GM18507 (cell line): Measurements from ENCODE around the gene NCAN.

ENCODE experiments used
- DNase-seq: peaks from one replicate; pipeline ENCODE4 v3.0.0; 2011; ENCODE audit warnings: low read depth; ENCODE audit not compliant: insufficient read length; ENCODE audit errors: extremely low spot score
- FAIRE-seq: peaks from 2 replicates; lab custom pipeline; 2011; peaks lifted over from hg19 to GRCh38; lab: Jason Lieb, UNC

The NCAN gene

DNA sequence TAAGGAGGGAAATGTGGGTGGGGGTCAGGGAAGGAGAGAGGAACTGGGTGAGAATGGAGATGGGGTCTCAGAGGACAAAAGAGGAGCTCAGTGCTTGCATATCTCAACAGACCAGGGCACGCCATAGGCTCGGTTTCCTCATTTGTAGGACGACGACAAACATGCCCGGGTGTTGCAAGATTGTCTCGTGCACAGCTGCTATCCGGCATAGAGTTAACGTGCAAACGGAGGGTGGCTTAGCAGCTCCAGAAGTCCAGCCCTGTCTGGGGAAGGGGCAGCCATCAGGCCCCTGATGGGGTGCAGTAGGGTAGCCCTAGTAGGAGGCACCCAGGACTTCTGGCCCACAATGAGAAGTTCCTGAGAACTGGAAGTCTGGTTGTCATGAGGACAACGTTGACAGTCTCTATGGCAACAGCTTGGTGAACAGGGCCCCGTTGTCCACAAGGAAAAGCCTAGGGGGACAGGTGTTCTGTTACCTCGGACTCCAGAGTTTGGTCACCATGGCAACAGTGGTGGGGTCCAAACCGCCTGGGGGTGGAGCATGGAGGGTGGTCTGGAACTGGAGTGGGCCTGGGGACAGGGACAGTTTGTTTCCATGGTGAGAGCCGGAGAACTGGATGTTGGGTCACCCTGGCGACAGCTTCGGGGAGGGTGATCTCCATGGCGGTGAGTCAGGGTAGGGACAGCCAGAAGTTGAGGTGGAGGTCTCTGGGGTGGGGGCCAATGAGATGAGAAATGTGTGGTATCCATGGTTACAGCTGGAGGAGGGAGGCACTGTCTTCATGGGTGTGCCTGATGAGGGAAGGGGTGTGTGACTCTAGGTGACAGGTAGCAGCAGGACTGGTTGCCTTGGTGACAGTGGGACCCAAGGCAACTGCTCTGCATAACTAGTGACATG, 44.6 kb downstream of the NCAN start:
- FAIRE-seq (no peak), DNase-seq (no peak)

DNA sequence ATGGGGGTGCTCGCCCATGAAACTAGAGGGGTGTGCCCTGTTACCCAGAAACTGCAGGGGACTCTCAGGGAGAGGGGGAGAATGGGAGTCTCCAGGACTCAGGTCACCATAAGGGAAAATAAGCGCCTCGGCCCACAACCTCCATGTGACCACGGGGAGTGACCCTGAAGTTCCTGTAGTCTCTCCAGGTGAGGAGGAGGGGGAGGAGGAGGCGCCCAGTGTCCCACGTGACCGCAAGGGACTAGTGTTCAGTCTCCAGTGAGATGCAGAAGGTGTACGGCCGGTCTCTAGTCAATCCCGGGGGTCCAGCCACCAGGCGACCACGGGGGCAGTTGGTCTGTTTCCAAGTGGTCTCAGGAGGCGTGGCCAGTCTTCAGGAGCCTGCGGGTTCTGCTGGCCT, 45.4 kb downstream of the NCAN start:
- DNase-seq (no peak), FAIRE-seq (no peak)

DNA sequence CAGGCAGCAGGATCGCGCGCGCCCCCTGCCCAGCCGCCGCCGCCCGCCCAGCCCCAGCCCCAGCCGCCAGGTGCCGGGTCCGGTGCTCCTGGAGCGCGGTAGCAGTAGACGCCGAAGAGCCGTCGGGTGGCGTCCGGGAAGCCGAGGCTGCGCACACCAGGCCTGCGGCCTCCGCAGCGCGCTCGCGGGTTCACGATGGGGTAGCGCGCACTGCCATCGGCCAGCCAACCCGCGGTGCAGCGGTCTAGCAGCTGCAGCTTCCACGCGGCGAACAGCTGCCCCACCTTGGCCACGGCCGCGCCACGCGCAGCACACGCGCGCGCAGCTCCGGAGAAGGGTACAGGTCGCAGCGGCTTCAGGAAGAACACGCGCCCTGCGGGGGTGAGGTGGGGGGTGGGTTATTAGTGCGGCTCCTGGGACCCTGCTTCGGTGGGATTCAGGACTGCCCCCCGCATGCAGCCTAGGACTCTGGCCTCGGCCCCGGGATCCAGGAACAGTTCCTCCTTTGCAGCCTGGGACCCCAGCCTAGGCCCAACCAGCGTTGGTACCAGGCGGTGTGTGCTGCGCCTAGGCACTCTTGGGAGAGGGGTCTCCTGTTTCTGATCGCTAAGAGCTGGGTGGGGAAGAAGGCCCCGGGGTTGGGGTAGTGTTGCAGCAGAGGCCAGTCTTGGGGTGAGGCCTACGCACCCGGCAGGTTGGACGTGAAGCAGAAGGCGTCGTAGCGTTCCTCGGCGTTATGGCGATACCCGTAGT, 46.3 kb downstream of the NCAN start:
- DNase-seq (no peak), FAIRE-seq (no peak)

DNA sequence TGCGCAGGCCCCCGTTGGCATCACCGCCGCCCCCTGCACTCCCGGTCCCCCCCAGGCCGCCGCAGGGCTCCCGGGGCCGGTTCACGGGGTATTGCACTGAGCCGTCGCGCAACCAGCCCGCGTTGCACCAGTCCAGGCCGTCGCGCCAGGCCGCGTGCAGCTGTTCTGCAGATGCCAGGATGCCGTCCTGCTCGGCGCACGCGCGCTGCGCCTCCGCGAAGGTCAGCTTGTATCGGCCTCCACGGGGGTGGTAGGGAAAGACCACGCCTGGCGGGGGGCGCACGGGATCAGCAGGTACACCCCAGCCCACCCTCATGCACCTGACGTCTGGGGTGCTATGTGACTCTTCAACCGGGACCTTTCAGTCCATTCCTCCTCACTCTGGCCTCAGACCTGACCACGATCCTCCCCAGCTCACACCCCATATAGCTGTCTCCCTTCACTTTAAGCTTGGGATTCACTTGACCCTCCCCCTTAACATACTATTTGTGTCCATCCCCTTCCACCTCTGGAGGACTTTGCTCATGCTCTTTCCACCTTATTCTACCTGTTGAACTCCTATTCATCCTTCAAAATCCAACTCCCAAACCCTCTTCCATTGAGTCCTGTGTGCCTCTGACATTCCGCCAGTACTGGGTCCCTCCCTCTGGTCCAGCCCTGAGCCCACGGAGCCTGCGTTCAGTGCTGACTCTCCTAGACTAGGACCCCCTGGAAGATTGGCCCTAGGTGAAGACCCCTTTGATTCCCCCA, 47.0 kb downstream of the NCAN start:
- FAIRE-seq (no peak), DNase-seq (no peak)

DNA sequence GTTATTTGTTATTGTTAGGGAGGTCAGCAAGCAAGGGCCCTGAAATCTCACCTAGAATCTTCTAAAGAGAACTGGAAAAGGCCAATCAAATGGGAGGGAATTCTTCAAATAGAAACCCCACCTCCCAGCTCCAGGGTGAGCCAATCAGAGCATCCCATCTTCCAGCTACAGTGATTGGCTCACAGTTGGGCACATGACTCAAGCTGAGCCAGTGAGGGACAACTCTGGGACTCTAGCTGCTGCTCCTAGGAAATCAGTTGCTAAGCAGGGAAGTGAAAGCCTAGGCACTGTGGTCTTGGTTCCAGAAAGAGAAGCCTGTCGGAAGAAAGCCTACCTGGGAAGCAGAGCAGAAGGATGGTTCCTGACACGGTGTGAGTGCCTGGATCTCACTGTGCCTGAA, 48.0 kb downstream of the NCAN start:
- FAIRE-seq, result no peak
- DNase-seq, result no peak

DNA sequence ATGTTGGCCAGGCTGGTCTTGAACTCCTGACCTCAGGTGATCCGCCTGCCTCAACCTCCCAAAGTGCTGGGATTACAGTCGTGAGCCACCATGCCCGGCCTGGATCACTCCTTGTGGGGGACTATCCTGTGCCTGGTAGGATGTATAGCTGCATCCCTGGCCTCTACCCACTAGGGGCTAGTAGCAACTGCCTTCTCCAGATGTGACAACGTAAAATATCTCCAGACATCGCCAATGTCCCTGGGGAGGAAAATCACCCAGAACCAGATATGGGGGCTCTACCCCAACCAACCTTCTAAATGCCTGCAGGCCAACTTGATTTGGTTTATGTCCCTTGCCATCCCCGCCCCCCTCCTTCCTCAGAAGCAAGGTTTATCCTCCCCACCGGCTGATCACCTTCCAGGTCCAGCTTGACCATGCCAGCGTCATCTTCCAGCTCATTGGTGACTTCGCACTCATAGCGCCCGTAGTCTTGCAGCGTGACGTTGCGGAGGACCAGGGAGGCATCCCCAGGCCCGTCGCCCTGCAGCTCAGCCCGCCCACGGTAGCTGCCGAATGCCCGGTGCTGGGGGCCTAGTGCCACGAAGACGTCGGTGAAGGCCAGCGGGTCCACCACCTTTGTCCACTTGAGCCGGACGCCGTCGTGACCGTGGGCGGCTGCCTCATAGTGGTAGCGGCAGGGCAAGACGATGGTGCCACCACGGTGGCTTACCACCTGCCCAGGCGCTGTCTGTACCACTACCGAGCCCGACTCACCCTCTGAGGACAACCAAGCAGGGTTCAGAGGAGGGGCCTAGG, 48.9 kb downstream of the NCAN start:
- FAIRE-seq (no peak), DNase-seq (no peak)

DNA sequence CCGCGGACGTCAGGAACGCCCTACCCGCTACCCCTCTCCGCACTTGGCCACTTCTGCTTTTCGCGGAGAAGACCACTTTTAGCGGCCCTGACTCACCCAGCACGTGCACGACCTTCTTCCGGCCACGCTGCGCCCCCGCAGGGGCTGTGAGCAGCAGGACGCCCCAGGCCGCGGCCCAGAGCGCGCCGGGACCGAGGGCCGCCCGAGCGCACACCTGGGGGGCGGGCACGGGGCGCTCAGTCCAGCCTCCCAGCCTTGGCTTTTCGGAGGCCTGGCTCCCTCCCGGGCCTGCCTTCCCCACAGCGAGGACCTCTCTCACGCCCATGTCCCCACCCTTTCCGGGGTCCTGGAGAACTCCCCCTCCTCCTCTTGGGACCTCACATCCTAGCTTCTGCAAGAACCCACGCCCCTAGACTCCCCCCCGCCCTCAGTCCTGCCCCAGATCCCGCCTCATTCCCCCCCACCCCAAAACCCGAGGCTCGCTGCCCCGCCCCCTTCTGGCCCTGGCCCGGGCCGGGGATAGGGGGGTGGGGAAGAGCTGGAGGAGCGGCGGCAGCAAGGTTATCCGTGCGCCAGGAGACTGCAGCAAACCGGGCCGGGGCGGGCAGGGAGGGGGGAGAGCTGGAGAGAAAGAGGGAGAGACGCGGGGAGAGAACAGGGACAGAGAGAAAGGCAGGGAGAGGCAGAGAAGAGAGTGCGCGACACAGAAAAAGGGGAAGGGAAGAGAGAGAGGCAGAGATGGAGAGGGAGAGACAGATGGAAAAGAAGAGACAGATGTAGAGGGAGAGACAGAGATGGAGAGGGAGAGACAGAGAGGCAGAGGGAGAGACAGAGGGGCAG, 49.8 kb downstream of the NCAN start:
- FAIRE-seq, result no peak
- no peak for DNase-seq

DNA sequence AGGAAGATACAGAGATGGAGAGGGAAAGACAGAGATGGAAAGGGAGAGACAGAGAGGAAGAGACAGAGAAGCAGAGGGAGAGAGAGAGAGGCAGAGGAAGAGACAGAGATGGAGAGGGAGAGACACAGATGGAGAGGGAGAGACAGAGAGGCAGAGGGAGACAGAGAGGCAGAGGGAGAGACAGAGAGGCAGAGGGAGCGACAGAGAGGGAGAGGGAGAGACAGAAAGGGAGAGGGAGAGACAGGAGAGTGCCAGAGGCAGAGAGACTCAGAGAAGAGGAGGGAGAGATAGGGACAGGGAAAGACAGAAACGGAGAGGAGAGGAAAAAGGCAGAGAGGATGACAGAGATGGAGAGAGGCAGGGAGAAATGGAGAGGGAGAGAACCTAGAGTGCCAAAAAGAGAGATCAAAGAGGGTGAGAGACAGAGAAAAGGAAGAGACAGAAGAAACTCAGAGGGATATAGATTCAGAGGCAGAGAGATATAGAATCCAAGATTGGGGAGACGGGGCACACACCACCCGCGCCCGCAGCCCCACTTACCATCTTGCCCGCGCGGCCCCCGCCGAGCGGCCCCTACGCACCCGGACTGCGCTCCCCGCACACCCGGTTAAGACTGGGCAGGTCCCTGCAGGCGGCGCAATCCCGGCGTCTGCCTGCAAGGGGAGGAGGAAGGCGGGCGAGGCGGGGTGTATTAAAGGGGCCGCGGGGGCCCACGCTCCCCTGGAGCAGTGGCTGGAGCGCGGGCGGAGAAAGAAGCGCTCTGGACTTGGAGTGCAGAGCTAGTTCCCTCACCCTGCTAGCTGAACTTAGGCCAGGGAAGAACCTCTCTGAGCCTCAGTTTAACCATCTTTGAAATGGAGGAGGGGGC, 50.7 kb downstream of the NCAN start:
- DNase-seq, result no peak
- FAIRE-seq, result no peak

DNA sequence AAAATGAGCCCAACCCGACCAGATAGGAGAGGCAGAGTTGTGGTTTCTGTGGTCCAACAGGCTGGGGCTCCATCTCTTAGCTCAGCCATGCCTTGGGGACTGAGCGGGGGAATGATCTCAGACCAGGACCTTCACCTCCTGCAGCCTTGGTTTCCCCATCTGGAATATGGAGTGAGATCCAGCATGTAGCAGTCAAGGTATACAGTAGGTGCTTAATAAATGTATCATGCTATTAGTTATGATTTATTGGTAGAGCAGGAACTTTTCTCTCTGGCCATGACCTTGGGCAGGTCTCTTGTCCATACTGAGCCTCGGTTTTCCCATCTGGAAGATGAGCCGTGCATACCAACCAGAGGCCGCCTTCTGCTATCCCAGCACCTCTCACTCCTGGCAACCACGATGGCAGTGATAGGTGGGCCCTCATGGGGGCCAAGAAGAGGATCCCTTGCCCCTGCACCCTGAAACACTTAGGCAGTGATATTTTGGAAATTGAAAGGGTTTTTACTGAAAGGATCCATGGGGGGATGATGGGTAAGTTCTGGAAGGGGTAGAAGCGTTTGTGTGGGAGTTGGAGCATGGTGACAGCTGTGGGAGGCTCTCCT, 52.2 kb downstream of the NCAN start:
- DNase-seq (no peak), FAIRE-seq (no peak)

DNA sequence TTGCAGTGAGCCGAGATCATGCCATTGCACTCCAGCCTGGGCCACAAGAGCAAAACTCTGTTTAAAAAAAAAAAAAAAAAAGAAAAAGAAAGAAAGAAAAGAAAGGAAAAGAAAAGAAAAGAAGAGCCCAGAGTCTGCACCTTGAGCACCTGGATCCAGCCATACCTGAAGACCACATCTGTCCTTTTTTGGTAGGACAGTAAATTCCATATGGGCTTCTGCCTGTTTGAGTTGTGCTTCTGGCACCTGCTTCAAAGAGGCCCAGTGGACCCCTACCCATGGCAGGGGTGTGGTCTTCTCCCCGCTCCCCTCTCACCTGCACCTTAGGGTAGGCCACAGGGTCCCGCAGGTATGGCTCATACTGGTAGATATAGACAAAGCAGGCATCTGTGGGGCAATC, 55.5 kb downstream of the NCAN start:
- DNase-seq, result no peak
- FAIRE-seq, result no peak

DNA sequence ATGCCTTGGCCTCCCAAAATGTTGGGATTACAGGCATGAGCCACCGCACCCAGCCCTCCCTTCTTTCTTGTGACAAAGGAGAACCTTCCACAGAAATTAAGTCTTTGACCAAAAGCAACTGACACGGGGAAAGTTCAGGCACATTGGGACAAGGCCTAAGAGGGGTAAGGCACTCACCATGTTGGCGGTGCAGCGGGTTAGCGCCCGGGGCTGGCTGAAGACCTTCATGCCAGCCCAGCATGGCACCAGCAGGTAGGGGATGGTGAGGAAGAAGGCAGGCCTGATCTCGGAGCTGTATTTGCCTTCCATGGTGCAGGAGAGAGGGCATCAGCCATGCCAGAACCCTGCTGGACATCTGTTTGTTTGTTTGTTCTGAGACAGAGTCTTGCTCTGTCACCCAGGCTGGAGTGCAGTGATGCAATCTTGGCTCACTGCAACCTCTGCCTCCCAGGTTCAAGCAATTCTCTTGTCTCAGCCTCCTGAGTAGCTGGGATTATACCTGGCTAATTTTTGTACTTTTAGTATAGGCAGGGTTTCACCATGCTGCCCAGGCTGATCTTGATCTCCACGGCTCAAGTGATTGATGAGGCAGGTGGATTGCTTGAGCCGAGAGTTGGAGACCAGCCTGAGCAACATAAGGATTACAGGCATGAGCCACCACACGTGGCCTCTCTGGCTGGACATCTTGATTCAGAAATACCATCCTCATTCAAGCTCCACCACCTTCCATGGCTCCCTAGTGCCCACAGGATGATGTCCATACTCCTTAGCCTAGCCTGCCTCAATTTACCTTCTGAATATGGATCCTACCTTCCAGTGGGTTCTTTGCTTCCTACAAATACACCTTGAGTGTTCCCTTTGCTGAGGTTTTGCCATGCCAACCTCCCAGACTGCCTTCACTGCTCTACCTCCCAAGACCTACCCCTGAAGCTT, 57.0 kb downstream of the NCAN start:
- DNase-seq (no peak), FAIRE-seq (no peak)

DNA sequence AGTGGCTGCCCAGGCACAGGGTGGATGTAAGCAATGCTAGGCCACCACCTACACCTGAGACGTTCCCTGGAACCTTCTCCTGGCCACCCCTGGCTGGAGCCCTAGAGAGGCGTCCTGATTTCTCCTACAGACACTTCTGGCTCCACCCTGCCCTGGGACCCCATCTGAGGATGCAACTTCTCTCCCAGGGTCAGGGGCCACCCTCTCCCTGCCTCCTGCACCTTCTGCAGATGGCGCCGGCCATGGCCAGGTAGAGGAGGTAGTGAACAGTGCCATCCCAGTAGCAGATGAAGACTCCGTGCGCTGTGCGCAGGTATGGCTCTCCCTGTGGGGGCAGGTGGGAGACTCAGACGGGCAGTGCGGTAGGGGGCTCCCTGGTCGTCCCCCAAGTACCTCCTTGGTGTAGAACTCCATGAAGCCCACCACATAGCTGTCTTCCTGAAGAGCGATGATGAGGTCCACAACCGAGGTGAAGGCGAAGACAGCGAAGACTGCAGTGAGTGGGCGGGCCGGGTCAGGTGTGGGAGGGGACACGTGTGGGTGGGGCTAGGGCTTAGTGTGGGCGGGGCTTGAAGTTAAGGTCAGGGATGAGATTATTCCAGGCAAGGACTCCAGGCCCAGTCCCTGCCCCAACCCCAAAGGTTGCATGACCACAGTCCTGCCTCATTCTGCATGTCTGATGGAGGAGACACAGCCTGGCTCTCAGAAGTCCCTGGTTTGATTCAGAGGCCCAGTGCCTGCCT, 58.4 kb downstream of the NCAN start:
- no peak for DNase-seq
- FAIRE-seq, result no peak

DNA sequence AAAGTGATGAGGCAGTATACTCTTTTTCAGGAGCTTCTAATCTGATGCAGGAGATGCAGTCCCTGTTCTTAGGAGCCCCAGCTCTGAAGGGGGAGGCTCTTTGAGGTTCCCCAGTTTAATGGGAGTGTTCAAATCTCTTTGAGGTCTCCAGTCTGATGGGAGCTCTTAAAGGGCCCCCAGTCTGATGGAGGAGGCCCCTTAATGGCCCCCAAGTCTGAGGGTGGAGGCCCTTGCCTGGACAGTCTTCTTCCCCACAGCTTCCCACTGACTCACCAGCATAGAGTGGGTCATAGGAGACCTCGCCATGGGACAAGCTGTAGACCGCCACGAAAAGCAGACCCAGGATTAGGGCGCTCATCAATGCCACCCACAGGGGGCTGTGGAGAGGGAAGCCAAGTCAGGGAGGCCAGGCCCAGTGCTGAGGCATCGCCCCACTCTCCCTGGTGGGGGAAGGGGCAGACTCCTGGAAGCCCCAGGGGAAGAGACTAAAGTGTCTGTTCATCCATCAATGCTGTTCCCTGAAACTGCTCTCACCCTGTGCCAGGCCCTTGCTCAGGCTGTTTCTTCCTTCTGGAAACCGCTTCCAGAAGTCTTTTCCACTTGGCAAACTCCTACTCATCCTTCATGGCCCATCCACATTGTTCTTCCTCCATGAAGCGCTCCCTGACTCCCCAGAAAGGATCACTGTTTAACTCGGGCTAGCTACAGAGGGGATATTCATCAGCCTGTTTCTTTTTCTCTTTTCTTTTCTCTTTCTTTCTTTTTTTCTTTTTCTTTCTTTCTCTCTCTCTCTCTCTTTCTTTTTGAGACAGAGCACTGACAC, 59.2 kb downstream of the NCAN start:
- FAIRE-seq, result no peak

DNA sequence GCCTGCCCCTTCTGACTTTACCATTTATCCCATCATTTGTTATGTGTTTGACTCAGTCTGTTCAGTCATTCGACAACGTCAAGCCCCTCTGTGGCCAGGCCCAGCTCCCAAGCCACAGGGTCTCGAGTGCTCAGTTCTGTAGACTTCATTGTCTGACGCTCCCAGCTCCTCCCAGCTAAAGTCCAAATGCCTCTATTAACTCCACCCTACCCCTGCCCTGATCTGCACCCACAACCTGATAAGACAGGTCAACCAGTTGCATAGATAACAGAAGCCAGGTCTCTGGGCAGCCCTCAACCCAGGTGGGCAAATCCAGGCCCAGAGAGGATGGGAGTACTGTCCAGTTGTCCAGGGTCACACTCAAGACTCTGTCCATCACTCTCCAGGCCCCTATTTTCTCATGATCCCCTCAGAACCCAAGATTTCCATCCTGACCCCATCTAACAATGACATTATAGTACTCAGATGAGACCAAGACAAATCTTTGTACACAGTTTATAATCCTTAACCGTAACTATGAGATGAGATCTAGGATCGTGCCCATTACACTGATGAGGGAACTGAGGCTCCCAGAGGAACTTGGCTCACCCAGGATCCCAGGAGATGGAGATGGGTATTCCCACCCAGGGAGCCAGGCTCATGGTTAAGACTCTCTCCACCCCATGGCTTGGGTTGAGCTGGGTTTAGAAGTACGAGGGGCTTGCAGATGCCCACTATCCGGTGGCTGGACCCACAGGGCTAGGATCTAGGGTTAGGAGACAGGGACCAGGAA, 60.3 kb downstream of the NCAN start:
- no peak for FAIRE-seq
- no peak for DNase-seq

More for the DNA sequence above, 59.2 kb downstream of the NCAN start:
- DNase-seq, result no peak
